Adipocyte (in vitro differentiated cells): ENCODE data around the gene OR2H2.

Experiments used
- DNase-seq: peaks from one replicate; pipeline ENCODE4 v3.0.0-alpha.2; 2015; ENCODE audit warnings: low read depth
- H3K27me3 ChIP-seq: replicated peaks from 2 replicates; pipeline ENCODE4 v1.7.0; 2013; ENCODE audit warnings: mild to moderate bottlenecking, low read length, moderate library complexity; ENCODE audit not compliant: control insufficient read depth, insufficient read depth
- H3K36me3 ChIP-seq: 2 replicates; pipeline ENCODE4 v1.7.0; 2013; ENCODE audit warnings: low read length, mild to moderate bottlenecking, moderate library complexity; ENCODE audit not compliant: control insufficient read depth, insufficient read depth, severe bottlenecking
- H3K4me1 ChIP-seq: 2 replicates; pipeline ENCODE4 v1.7.0; 2013; ENCODE audit warnings: mild to moderate bottlenecking, low read length, moderate library complexity; ENCODE audit not compliant: control insufficient read depth, insufficient read depth
- H3K4me3 ChIP-seq: 2 replicates; pipeline ENCODE4 v1.7.0; 2013; ENCODE audit warnings: mild to moderate bottlenecking, low read length, moderate library complexity
- H3K9ac ChIP-seq: 2 replicates; pipeline ENCODE4 v1.7.0; 2013; ENCODE audit warnings: mild to moderate bottlenecking, low read length, moderate library complexity
- H3K9me3 ChIP-seq: 2 replicates; pipeline ENCODE4 v1.7.0; 2013; ENCODE audit warnings: mild to moderate bottlenecking, low read length, moderate library complexity; ENCODE audit not compliant: control insufficient read depth

The OR2H2 gene

GRCh38 chr6:29619578-29620160, 34.7 kb downstream of the OR2H2 start:
- no peak for DNase-seq
- H3K9ac ChIP-seq: no peak overlapping the region
- no peaks in the 10 kb centered on the region for H3K27me3 ChIP-seq
- H3K4me1 ChIP-seq: no peaks in the 10 kb centered on the region
- no peak overlapping the region for H3K4me3 ChIP-seq
- H3K36me3 ChIP-seq: peaks cover 16% of the 10 kb centered on the region
- no peaks in the 10 kb centered on the region for H3K9me3 ChIP-seq

- Histone ChIP-seq H3K9ac (no peak overlapping the region), H3K9me3 (no peaks in the 10 kb centered on the region), H3K27me3 (no peaks in the 10 kb centered on the region), H3K4me3 (no peak overlapping the region), H3K36me3 (peaks cover 15% of the 10 kb centered on the region), H3K4me1 (no peaks in the 10 kb centered on the region)
- no peak for DNase-seq
Observed at GRCh38 chr6:29620630-29621029, 35.7 kb downstream of the OR2H2 start.

GRCh38 chr6:29624520-29624961, 39.6 kb downstream of the OR2H2 start:
- Histone ChIP-seq H3K4me3 (no peak overlapping the region), H3K36me3 (peaks cover 15% of the 10 kb centered on the region), H3K9ac (no peak overlapping the region), H3K27me3 (no peaks in the 10 kb centered on the region), H3K9me3 (no peaks in the 10 kb centered on the region), H3K4me1 (peaks cover 6% of the 10 kb centered on the region)
- DNase-seq: no peak

- no peak overlapping the region for H3K4me3 ChIP-seq
- peaks cover 6% of the 10 kb centered on the region for H3K4me1 ChIP-seq
- H3K36me3 ChIP-seq: peaks cover 11% of the 10 kb centered on the region
Observed at GRCh38 chr6:29625337-29625930, 40.5 kb downstream of the OR2H2 start.

GRCh38 chr6:29626948-29627754, 42.2 kb downstream of the OR2H2 start:
- no peaks in the 10 kb centered on the region for H3K27me3 ChIP-seq
- H3K36me3 ChIP-seq: peaks cover 4% of the 10 kb centered on the region
- H3K4me1 ChIP-seq: peaks cover 10% of the 10 kb centered on the region
- H3K9ac ChIP-seq: no peak overlapping the region
- no peaks in the 10 kb centered on the region for H3K9me3 ChIP-seq
- H3K4me3 ChIP-seq: peak overlapping the region; percentile 70
- peak; percentile 32 for DNase-seq

More at GRCh38 chr6:29625337-29625930, 40.5 kb downstream of the OR2H2 start:
- H3K27me3 ChIP-seq: no peaks in the 10 kb centered on the region
- no peaks in the 10 kb centered on the region for H3K9me3 ChIP-seq
- no peak for DNase-seq
- H3K9ac ChIP-seq: no peak overlapping the region

- Histone ChIP-seq H3K4me1 (peaks cover 11% of the 10 kb centered on the region), H3K4me3 (peak overlapping the region; percentile 81), H3K9me3 (no peaks in the 10 kb centered on the region), H3K27me3 (no peaks in the 10 kb centered on the region), H3K9ac (peak overlapping the region; percentile 61), H3K36me3 (peaks cover 4% of the 10 kb centered on the region)
- DNase-seq: peak; percentile 84
Observed at GRCh38 chr6:29627755-29628418, 43.0 kb downstream of the OR2H2 start.

- peak overlapping the region; percentile 81 for H3K4me3 ChIP-seq
- DNase-seq: peak; percentile 90
- no peaks in the 10 kb centered on the region for H3K36me3 ChIP-seq
- no peaks in the 10 kb centered on the region for H3K27me3 ChIP-seq
- H3K9ac ChIP-seq: peak overlapping the region; percentile 61
- H3K4me1 ChIP-seq: peaks cover 15% of the 10 kb centered on the region
- no peaks in the 10 kb centered on the region for H3K9me3 ChIP-seq
Observed at GRCh38 chr6:29628419-29629281, 43.7 kb downstream of the OR2H2 start.

GRCh38 chr6:29629571-29629970, 44.6 kb downstream of the OR2H2 start:
- H3K9me3 ChIP-seq: no peaks in the 10 kb centered on the region
- no peaks in the 10 kb centered on the region for H3K36me3 ChIP-seq
- no peaks in the 10 kb centered on the region for H3K27me3 ChIP-seq
- DNase-seq: no peak
- no peak overlapping the region for H3K9ac ChIP-seq
- H3K4me3 ChIP-seq: no peak overlapping the region
- H3K4me1 ChIP-seq: peaks cover 15% of the 10 kb centered on the region

- no peak for DNase-seq
- Histone ChIP-seq H3K4me3 (no peak overlapping the region), H3K36me3 (no peaks in the 10 kb centered on the region)
Observed at GRCh38 chr6:29630315-29630714, 45.4 kb downstream of the OR2H2 start.

GRCh38 chr6:29631209-29631810, 46.4 kb downstream of the OR2H2 start:
- peaks cover 15% of the 10 kb centered on the region for H3K4me1 ChIP-seq

More at GRCh38 chr6:29630315-29630714, 45.4 kb downstream of the OR2H2 start:
- H3K9ac ChIP-seq: no peak overlapping the region
- no peaks in the 10 kb centered on the region for H3K9me3 ChIP-seq
- peaks cover 15% of the 10 kb centered on the region for H3K4me1 ChIP-seq
- H3K27me3 ChIP-seq: no peaks in the 10 kb centered on the region

More at GRCh38 chr6:29631209-29631810, 46.4 kb downstream of the OR2H2 start:
- Histone ChIP-seq H3K9ac (no peak overlapping the region), H3K27me3 (no peaks in the 10 kb centered on the region), H3K4me3 (no peak overlapping the region), H3K9me3 (no peaks in the 10 kb centered on the region), H3K36me3 (no peaks in the 10 kb centered on the region)
- DNase-seq: no peak
